GM12878 (cell line): Measurements from ENCODE around the gene VPS8. TPM values are rescaled to one million over a fixed set of nuclear protein-coding genes. Genes with fewer than 3 reads are reported as not detected.

Experiments
- ASH2L ChIP-seq: fragments of 300-600, 200-600 bp; sonication (generic); IDR thresholded peaks from 2 replicates; pipeline ENCODE4 v1.6.1; 2017; ENCODE audit warnings: low read depth, mild to moderate bottlenecking, borderline replicate concordance
- ATF3 ChIP-seq: IDR thresholded peaks from 2 replicates; pipeline ENCODE4 v1.6.1; 2011; ENCODE audit warnings: low read depth, mild to moderate bottlenecking, low read length, moderate library complexity, borderline replicate concordance; ENCODE audit errors: extremely low read depth
- BCL3 ChIP-seq: IDR thresholded peaks from 2 replicates; pipeline ENCODE4 v1.6.1; 2011; ENCODE audit warnings: borderline replicate concordance, low read depth, mild to moderate bottlenecking, moderate library complexity, low read length; ENCODE audit not compliant: insufficient read depth, poor library complexity, severe bottlenecking
- CHD4 ChIP-seq: fragments of 200-600 bp; sonication (generic); IDR thresholded peaks from 2 replicates; pipeline ENCODE4 v1.6.1; 2016; ENCODE audit warnings: mild to moderate bottlenecking
- ETV6 ChIP-seq, 2 experiments: fragments of 450-650 bp in 1 of 2; IDR thresholded peaks in 1 of 2; conservative IDR thresholded peaks in 1 of 2; 2 replicates each; pipeline ENCODE4 v1.6.1; 2014; ENCODE audit warnings: antibody characterized with exemption in 1 of 2, borderline replicate concordance in 1 of 2, low read depth in 1 of 2, mild to moderate bottlenecking in 1 of 2, moderate library complexity in 1 of 2
- HCFC1 ChIP-seq: fragments of 150-350 bp; IDR thresholded peaks from 2 replicates; pipeline ENCODE4 v1.6.1; 2014; ENCODE audit warnings: low read length
- IRF5 ChIP-seq: fragments of 450-650 bp; IDR thresholded peaks from 2 replicates; pipeline ENCODE4 v1.6.1; 2017; ENCODE audit warnings: borderline replicate concordance
- TARDBP ChIP-seq: IDR thresholded peaks from 2 replicates; pipeline ENCODE4 v1.6.1; 2016; ENCODE audit warnings: borderline replicate concordance
- ZNF217 ChIP-seq: fragments of 450-650 bp; IDR thresholded peaks from 2 replicates; pipeline ENCODE4 v1.6.1; 2017; ENCODE audit warnings: antibody characterized with exemption, mild to moderate bottlenecking
- polyA plus RNA-seq, 11 experiments: library from polyadenylated mRNA; depleted of rRNA in 4 of 11; unstranded in 6 of 11; stranded (reverse) in 5 of 11; fragments of >200 nt; fragmentation: Nextera tagmentation in 4 of 11; fragmentation: Illumina TruSeq in 1 of 11; extraction: Ambion mirVana in 4 of 11; extraction: Trizol in 1 of 11; gene quantifications; 1 replicate in 1 of 11; 2 replicates in 10 of 11; pipeline versions ENCODE4 v1.2.1 to v1.2.3, GENCODE V29; 2011 to 2016; ENCODE audit warnings: inconsistent platforms in 2 of 11, missing spikeins in 2 of 11, low read depth in 1 of 11
- total RNA-seq, 4 experiments: library from RNA; depleted of rRNA in 3 of 4; stranded (reverse); fragments of >200 nt in 3 of 4; fragmentation: Illumina TruSeq in 1 of 4; extraction: Trizol in 1 of 4; gene quantifications; 2 replicates each; pipeline versions ENCODE4 v1.2.1 to v1.2.3, GENCODE V29; 2013 to 2021

Gene VPS8
- total and polyA plus RNA-seq, 10 of the 15 experiments (the other 5 are each of a cell fraction or from before 2014, with no cell fraction given) = 8.9 to 34.7 (median 20.9) TPM

- no peak for TF ChIP-seq ATF3
- no peak for TF ChIP-seq CHD4
- TF ChIP-seq ETV6 (conservative IDR thresholded peaks at IDR 0.05 in 1 of 2, IDR thresholded peaks at IDR 0.05 in 1 of 2; ENCODE audit: borderline replicate concordance in 1 of 2, low read depth in 1 of 2) = no peak
- TF ChIP-seq ZNF217 = no peak
- TF ChIP-seq BCL3 = no peak
- TF ChIP-seq ASH2L = no peak
- no peak for TF ChIP-seq HCFC1
- TF ChIP-seq IRF5 = no peak
- no peak for TF ChIP-seq TARDBP
Measured at GRCh38 chr3:184764191-184764590, 47.8 kb upstream of the VPS8 start (continued).
